GM19438 (cell line): ENCODE measurements around the gene OR2D2.
"Not testable (repeated sequence)": the region's sequence is repeated elsewhere in the genome, so short reads cannot be mapped to it uniquely, and the experiment has no call there.

ENCODE experiments used
- ATAC-seq: cut with Tn5 transposase; IDR thresholded peaks from one replicate; pipeline ENCODE4 v1.9.1; 2021; ENCODE audit warnings: low read depth; ENCODE audit not compliant: unreplicated experiment

The OR2D2 gene

DNA sequence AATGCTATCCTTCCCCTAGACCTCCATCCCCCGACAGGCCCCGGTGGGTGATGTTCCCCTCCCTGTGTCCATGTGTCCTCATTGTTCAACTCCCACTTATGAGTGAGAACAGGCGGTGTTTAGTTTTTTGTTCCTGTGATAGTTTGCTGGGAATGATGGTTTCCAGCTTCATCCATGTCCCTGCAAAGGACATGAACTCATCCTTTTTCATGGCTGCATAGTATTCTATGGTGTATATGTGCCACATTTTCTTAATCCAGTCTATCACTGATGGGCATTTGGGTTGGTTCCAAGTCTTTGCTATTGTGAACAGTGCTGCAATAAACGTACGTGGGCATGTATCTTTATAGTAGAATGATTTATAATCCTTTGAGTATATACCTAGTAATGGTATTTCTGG lies 4.6 kb downstream of the OR2D2 start:
- ATAC-seq, result not testable (repeated sequence)

DNA sequence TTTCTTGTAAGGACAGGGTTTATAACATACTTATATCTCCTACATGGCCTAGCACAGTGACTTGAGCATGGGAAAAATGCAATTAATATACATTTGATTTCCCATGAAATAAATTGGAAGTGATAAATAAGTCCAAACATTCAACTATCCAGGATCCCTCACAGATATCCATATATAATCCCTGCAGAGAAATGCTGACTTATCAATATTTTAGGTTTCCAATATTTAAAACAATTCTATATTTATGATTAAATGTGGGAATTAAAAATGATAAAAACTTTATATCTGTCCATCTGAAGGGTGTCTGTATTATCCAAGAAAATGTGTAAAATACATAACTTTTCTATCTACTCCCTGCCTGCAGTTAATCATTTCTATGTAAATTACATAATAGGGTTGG lies 9.5 kb downstream of the OR2D2 start:
- no peak for ATAC-seq

DNA sequence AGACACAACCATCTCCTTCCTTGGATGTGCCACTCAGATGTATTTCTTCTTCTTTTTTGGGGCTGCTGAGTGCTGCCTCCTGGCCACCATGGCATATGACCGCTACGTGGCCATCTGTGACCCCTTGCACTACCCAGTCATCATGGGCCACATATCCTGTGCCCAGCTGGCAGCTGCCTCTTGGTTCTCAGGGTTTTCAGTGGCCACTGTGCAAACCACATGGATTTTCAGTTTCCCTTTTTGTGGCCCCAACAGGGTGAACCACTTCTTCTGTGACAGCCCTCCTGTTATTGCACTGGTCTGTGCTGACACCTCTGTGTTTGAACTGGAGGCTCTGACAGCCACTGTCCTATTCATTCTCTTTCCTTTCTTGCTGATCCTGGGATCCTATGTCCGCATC lies 15.4 kb downstream of the OR2D2 start:
- no peak for ATAC-seq

DNA sequence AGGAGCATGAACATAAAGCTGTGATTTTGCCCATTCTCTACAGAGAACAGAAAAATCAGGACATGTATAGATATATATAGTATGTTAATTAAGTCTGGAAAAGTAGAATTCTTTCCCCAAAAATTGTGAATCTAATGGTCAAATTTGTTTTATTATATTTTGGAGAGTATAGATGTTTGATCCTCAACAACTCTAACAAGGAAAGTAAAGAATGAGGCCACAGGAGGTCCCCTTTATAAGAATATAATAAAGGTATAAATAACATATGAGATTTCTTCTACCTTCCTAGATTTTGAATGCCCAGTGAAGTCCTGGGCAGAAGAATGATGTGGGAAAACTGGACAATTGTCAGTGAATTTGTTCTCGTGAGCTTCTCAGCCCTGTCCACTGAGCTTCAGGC lies 16.0 kb downstream of the OR2D2 start, which contains the start of gene OR10A4:
TSS of gene OR10A4 (plus strand) at position 301 of the 400 bp plus-strand sequence. CDS start at position 324, 23 bp downstream.
- ATAC-seq, result no peak

DNA sequence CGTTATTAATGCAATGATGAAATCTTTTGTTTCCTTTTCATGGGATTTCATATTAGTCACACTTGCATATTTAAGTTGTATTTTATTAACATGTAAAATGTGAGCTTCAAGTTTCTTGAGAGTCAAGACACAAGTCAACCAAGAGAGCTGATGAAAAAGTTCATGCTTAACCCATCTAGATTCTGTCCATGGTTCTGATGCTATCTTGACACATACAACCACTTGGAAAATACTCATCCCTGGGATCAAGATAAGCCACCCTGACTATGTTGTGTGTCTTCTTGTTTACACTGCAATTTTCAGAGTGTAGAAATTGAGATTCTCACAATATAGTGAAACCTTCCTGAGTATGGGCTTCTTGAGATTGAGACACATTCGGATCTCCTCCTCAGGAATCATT lies 16.5 kb downstream of the OR2D2 start:
- ATAC-seq, result no peak

DNA sequence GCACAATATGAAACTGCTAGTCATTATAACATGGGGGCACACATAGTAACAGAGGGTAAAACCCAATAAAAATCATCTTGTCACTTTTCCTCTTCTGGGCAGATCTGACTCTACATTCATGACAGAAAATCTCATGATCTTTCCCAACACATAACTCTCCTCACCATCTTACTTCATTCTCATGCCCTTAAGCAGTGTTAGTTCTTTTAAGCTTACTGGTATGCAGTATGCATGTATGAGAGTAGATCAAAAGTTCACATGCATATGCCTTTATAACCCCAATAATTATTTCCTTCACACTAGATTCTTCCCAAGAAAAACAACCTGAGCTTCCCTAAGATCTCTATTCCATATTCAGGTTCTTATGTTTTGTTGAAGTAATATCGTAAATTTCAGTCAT lies 21.0 kb downstream of the OR2D2 start:
- no peak for ATAC-seq

DNA sequence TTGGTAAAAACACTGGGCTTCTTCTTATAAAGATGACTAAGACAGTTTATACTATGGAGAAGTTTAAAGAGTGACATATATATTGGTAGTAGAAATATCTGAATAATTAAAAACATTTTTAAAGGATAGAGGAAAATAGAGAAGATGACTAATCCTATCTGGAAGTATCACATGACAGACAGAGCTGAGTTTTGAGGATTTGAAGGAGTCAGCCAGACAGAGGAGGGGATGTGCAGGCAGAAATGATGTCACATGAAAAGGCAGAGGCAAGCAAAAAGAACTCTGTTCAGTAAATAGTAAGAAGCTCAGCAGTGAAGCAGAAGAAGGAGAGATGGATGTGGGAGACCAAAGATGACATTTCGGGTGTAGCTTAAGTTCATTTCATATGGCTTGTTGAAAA lies 27.9 kb downstream of the OR2D2 start:
- no peak for ATAC-seq

DNA sequence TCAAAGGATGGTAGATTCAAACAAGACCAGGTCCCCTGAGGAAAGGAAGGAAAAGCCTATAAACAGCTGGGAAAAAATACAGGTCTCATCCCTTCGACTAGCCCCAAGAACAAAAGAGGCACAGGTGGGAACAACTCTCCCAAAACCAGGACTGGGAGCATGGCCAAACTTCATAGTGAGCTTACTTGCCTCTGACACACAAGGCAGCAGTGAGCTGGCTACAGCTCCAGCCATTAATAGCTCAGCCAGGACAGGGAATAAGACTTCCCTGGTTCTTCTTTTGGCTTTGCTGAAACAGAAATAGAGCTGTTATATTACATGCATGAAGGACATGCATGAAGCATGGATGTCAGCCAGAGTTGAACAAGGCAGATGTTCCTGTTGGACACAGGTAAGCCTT lies 29.3 kb downstream of the OR2D2 start, which contains the start of gene OR10A2:
TSS of gene OR10A2 (plus strand) at position 97 of the 400 bp plus-strand sequence. CDS start 6,698 bp downstream, outside the sequence.
- no peak for ATAC-seq

DNA sequence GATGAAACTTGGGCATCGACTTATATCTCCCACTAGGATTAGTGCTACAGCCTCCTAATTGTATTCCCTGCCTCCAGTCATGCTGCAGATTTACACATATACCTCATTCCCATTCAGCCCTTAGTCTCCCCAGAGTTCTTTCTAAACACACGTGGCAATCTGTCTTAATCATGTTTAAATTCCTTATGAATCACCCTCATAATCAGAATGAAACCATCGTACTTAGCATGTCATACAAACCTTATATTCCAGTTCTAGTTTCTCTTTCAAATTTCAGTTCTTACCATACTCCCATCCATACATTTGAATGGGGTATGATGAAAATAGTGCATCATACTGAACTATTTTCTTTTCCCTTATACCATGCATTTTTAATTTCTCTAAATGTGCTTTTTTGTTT lies 35.4 kb downstream of the OR2D2 start:
- ATAC-seq, result no peak

DNA sequence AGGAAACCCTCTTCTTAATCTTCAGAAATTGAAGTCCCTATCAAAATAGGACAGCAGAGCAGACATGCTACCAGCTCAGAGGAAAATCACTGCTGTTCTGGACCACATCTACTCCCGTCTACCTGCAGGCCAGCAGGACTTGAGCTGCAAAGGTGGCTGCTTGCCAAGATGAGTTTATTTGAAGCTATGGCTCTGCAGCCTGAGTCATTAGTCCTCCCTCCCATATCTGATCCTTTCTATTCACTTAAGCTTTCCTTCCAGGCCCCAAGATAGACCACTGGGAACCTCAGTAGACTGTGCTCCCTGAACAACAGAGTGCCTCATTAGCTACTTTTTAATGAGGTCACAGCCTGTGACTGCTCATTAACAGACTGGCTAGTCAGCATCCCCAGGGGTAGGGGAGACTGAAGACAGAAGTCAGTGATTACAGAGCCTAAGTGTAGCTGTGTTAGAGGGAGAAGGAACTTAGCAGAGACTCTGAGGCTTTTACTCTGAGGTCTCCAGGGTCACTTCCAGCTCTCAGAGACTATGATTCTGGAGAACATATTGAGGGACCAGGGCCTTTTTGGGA lies 36.2 kb downstream of the OR2D2 start:
- ATAC-seq, result no peak

DNA sequence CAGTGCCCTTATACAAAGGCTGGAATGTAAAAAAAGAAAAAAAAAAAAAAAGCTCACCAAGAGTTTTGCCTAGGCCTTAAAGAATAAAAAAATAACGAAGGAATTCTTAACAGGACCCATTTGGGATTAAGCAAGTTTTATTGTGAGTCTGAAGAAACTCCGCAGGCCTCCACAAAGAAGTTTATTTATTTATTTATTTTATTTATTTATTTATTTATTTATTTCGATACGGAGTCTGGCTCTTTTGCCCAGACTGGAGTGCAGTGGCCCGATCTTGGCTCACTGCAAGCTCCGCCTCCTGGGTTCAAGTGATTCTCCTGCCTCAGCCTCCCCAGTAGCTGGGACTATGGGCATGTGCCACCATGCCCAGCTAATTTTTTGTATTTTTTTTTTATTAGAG lies 37.5 kb downstream of the OR2D2 start:
- ATAC-seq, result not testable (repeated sequence)

DNA sequence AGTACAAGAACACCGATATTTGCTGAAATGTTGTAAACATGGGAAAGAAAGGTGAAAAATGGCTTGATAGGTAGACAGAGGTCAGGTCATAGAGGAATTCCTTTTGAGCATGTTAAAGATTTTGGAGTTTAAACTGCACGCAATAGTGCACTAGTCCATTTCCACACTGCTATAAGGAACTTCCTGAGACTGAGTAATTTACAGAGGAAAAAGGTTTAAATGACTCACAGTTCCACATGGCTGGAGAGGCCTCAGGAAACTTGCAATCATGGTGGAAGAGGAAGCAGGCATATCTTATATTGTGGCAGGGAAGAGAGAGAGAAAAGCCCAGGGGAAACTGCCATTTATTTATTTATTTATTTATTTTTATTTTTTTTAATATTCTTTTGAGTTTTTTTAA lies 41.8 kb downstream of the OR2D2 start:
- no peak for ATAC-seq

DNA sequence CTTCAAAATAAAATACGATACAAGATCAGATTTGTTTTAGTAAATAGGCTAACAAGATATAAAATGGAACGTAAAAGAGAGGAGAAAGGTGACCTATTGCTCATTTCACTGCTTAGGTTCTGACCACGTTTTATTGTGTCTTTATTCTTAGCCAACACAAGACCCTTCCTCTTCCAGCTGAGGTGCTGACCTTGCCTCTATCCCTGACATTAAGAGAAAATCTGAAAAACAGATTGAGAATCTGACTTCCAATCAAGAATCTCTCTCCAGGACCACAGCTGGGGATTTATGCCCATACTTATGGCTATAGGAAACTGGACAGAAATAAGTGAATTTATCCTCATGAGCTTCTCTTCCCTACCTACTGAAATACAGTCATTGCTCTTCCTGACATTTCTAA lies 46.9 kb downstream of the OR2D2 start, which contains the start of gene OR10A5:
TSS of gene OR10A5 (plus strand) at position 301 of the 400 bp plus-strand sequence. CDS start at position 301, 0 bp downstream.
- no peak for ATAC-seq

DNA sequence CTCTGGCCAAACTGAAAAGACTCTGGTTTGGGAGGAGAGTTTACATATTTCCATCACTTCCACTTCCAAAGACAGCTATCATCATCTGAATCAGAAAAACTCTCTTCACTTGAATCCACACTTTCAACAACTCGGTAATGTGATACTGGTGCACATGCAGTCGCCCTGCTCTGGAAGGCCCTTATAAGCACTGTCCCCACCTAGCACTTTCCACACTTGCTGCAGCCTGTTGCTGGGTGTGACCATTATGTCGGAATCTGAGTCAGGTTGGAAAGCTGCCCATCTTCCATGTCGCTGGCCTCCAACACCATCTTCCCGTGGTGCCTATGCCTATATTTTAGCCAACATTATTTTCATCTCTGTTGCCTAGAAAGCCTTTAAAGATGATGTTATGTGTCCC lies 47.9 kb downstream of the OR2D2 start:
- no peak for ATAC-seq

DNA sequence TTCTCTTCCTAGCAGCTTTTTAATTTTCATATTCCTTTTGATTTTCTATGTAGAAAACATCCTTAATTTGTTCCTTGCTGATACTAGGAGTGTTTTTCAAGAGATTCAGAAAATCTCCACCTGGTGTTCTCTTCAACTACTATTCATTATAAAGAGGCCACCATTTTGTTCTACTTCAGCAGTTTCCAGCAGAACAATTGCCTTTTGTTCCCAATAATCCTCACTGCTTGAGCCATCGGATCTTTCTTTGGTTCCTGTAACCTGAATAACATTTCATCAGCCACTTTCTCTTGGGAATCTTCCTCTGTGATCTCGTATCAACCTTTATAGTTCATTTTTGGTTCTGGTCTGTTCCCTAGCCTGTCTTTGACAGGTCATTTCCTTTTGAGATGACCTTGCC lies 48.6 kb downstream of the OR2D2 start:
- ATAC-seq, result no peak

DNA sequence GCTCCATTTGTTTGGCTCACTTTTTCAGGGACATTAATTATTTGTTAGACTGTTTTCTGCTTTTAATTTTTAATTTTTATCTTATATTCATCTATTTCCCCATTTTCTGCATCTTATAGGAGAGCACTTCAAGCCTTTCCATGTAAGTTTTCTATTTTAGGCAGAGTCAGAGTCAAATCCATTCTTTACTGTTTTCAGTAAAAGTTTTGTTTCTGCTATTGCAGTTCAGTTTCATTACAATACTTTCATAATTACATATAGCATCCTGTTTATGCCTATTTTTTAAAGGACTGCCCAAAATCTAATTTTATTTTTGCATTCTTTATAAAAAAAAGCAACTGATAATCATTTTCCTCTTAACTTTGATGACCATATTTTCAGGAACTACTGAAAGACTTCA lies 50.6 kb downstream of the OR2D2 start:
- ATAC-seq, result no peak
